ENCODE results near the gene GPR108. TPM values are rescaled to one million over a fixed set of nuclear protein-coding genes. Genes with fewer than 3 reads are reported as not detected.

GPR108 gene
- total and polyA plus RNA-seq, 2 of the 13 experiments (the other 11 are each of a cell fraction or from before 2014, with no cell fraction given): 36.4 to 63.0 TPM

DNA sequence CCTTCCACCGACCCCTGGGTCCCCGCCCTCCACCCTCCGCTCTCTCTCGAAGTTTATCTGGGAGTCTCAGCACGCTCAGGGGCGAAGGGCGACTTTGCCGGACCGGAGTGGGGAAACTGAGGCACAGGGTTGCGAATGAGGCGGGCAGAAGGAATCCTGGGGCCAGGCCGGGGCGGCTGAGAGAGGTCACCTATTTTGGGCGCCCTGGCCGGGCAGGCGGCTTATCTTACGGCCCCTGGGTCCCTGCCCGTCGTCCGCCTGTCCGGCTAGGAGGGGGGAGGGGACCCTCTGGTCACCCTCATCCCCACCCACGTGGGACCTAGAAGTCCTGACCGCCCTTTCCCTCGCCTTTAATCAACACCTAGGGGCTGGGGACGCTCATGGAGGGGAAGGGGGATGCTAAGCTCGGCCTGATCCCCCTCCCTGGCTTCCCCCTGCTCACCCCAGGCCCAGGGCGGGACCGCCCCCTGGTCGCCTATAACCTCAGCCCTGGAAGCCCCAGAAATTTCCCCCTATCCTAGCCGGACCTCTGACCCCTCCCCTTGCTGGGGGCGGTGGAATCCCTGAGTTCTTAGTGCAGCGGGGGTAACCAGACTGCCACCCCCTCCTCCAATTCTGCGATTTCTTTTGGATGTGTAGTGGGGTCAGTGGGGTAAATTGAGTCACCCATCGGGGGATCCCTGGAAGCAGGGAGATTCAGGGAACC is 2.7 kb upstream of the GPR108 start (continued):
- TF ChIP-seq, protein P1, sequence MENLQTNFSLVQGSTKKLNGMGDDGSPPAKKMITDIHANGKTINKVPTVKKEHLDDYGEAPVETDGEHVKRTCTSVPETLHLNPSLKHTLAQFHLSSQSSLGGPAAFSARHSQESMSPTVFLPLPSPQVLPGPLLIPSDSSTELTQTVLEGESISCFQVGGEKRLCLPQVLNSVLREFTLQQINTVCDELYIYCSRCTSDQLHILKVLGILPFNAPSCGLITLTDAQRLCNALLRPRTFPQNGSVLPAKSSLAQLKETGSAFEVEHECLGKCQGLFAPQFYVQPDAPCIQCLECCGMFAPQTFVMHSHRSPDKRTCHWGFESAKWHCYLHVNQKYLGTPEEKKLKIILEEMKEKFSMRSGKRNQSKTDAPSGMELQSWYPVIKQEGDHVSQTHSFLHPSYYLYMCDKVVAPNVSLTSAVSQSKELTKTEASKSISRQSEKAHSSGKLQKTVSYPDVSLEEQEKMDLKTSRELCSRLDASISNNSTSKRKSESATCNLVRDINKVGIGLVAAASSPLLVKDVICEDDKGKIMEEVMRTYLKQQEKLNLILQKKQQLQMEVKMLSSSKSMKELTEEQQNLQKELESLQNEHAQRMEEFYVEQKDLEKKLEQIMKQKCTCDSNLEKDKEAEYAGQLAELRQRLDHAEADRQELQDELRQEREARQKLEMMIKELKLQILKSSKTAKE (CRISPR knock-in tag; IDR thresholded peaks at IDR 0.05; ENCODE audit: borderline replicate concordance): no peak
- TF ChIP-seq, protein P2, sequence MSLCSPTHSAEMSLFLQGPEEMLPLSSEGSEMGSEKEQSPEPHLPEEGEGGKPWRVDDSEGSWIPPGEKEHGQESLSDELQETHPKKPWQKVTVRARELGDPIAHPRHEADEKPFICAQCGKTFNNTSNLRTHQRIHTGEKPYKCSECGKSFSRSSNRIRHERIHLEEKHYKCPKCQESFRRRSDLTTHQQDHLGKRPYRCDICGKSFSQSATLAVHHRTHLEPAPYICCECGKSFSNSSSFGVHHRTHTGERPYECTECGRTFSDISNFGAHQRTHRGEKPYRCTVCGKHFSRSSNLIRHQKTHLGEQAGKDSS (CRISPR knock-in tag; IDR thresholded peaks at IDR 0.05; ENCODE audit: borderline replicate concordance, low read depth): no peak
- TF ChIP-seq BATF2 (CRISPR knock-in tag; IDR thresholded peaks at IDR 0.05) (no peak), SYNCRIP (IDR thresholded peaks at IDR 0.05; ENCODE audit: insufficient read depth, low read depth, low read length) (no peak), YY1 (IDR thresholded peaks at IDR 0.05; ENCODE audit: insufficient read depth, insufficient replicate concordance, low read depth, low read length) (no peak), PATZ1 (CRISPR knock-in tag; IDR thresholded peaks at IDR 0.05) (no peak), ZNF275 (CRISPR knock-in tag; IDR thresholded peaks at IDR 0.05; ENCODE audit: borderline replicate concordance) (0 out of 2 replicates have a peak, but pooled peaks have one; percentile 28), ZNF629 (CRISPR knock-in tag; conservative IDR thresholded peaks at IDR 0.05) (no peak), NCOA1 (CRISPR knock-in tag; IDR thresholded peaks at IDR 0.05) (0 out of 2 replicates have a peak, but pooled peaks have one; percentile 65)
- TF ChIP-seq, protein P3, sequence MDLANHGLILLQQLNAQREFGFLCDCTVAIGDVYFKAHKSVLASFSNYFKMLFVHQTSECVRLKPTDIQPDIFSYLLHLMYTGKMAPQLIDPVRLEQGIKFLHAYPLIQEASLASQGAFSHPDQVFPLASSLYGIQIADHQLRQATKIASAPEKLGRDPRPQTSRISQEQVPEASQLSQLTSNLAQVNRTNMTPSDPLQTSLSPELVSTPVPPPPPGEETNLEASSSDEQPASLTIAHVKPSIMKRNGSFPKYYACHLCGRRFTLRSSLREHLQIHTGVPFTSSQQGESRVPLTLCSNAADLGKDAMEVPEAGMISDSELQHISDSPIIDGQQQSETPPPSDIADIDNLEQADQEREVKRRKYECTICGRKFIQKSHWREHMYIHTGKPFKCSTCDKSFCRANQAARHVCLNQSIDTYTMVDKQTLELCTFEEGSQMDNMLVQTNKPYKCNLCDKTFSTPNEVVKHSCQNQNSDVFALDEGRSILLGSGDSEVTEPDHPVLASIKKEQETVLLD (CRISPR knock-in tag; IDR thresholded peaks at IDR 0.05; ENCODE audit: low read depth): no peak
- TF ChIP-seq, protein P4, sequence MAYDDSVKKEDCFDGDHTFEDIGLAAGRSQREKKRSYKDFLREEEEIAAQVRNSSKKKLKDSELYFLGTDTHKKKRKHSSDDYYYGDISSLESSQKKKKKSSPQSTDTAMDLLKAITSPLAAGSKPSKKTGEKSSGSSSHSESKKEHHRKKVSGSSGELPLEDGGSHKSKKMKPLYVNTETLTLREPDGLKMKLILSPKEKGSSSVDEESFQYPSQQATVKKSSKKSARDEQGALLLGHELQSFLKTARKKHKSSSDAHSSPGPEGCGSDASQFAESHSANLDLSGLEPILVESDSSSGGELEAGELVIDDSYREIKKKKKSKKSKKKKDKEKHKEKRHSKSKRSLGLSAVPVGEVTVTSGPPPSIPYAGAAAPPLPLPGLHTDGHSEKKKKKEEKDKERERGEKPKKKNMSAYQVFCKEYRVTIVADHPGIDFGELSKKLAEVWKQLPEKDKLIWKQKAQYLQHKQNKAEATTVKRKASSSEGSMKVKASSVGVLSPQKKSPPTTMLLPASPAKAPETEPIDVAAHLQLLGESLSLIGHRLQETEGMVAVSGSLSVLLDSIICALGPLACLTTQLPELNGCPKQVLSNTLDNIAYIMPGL (CRISPR knock-in tag; IDR thresholded peaks at IDR 0.05; ENCODE audit: borderline replicate concordance in 1 of 2, low read depth in 1 of 2): peak in 1 of 2 experiments; percentile 44; a peak in 1 of 4 replicates
